PC-3 (cell line): Measurements from ENCODE around the gene LAMC2. TPM values are rescaled to one million over a fixed set of nuclear protein-coding genes. Genes with fewer than 3 reads are reported as not detected.

Source experiments
- ATAC-seq: fragments of 200-7000 bp; cut with Tn5 transposase; 2 replicates; pipeline ENCODE4 v1.9.1; 2020; ENCODE audit warnings: mild to moderate bottlenecking, moderate library complexity
- BruUV-seq: library from RNA; stranded (reverse); fragments of 400-500 nt; replicated peaks from 2 replicates; lab custom pipeline; 2021; lab: Mats Ljungman, UMichigan
- CTCF ChIA-PET: fragments of 300-600 bp; sonication (Branson Sonifier 250); formaldehyde crosslinking; loops from one replicate; lab custom pipeline; 2022; ENCODE audit warnings: antibody characterized with exemption; lab: Charles Lee
- POLR2A ChIA-PET: fragments of 300-600 bp; sonication (Branson Sonifier 250); formaldehyde crosslinking; loops from one replicate; lab custom pipeline; 2022; ENCODE audit warnings: antibody characterized with exemption; ENCODE audit not compliant: unreplicated experiment; lab: Charles Lee
- DNase-seq: peaks from one replicate; pipeline ENCODE4 v3.0.0-alpha.2; 2015
- H2AFZ ChIP-seq: fragments of 300-600 bp; sonication (generic); 2 replicates; pipeline ENCODE4 v1.6.0; 2016; ENCODE audit warnings: antibody characterized with exemption, low read length
- H3F3A ChIP-seq: fragments of 300-600 bp; sonication (generic); one replicate; pipeline ENCODE4 v1.6.0; 2017; ENCODE audit warnings: antibody characterized with exemption, low read length, control low read depth, mild to moderate bottlenecking; ENCODE audit not compliant: unreplicated experiment
- H3K27ac ChIP-seq: fragments of 300-600 bp; sonication (generic); 2 replicates; pipeline ENCODE4 v1.5.1; 2016; ENCODE audit warnings: mild to moderate bottlenecking, low read length
- H3K27me3 ChIP-seq: fragments of 300-600 bp; sonication (generic); 2 replicates; pipeline ENCODE4 v1.6.1; 2016; ENCODE audit warnings: low read length, mixed read lengths
- H3K36me3 ChIP-seq: fragments of 300-600 bp; sonication (generic); 2 replicates; pipeline ENCODE4 v1.6.1; 2016; ENCODE audit warnings: low read depth, mixed run types, low read length, mixed read lengths
- H3K4me1 ChIP-seq: fragments of 300-600 bp; sonication (generic); 2 replicates; pipeline ENCODE4 v1.5.1; 2016; ENCODE audit warnings: low read length; ENCODE audit not compliant: insufficient read depth
- H3K4me2 ChIP-seq: fragments of 300-600 bp; sonication (generic); 2 replicates; pipeline ENCODE4 v1.6.0; 2016; ENCODE audit warnings: low read length
- H3K4me3 ChIP-seq: fragments of 300-600 bp; sonication (generic); 2 replicates; pipeline ENCODE4 v1.5.1; 2016; ENCODE audit warnings: mild to moderate bottlenecking, low read length, mixed read lengths
- H3K79me2 ChIP-seq: fragments of 300-600 bp; sonication (generic); 2 replicates; pipeline ENCODE4 v1.6.1; 2017; ENCODE audit warnings: low read length, mixed read lengths
- H3K9ac ChIP-seq: fragments of 300-600 bp; sonication (generic); 2 replicates; pipeline ENCODE4 v1.6.0; 2016; ENCODE audit warnings: mild to moderate bottlenecking, low read length
- H3K9me2 ChIP-seq: fragments of 300-600 bp; sonication (generic); replicated peaks from 2 replicates; pipeline ENCODE4 v1.6.1; 2016; ENCODE audit warnings: mixed run types, low read length, mixed read lengths
- H3K9me3 ChIP-seq: fragments of 300-600 bp; sonication (generic); 2 replicates; pipeline ENCODE4 v1.6.1; 2016; ENCODE audit warnings: low read length, mixed read lengths
- H4K20me1 ChIP-seq: fragments of 300-600 bp; sonication (generic); 2 replicates; pipeline ENCODE4 v1.6.1; 2016; ENCODE audit warnings: low read length, mixed read lengths
- EZH2 ChIP-seq: fragments of 300-600 bp; sonication (generic); IDR thresholded peaks from one replicate; pipeline ENCODE4 v1.6.1; 2017; ENCODE audit warnings: antibody characterized with exemption, mild to moderate bottlenecking, low read length; ENCODE audit not compliant: unreplicated experiment
- EZH2phosphoT487 ChIP-seq: fragments of 300-600 bp; sonication (generic); IDR thresholded peaks from 2 replicates; pipeline ENCODE4 v1.6.1; 2018; ENCODE audit warnings: mild to moderate bottlenecking, antibody characterized with exemption, low read length, borderline replicate concordance
- intact Hi-C: fragments of 100-400 bp; cut with micrococcal nuclease; formaldehyde crosslinking; loops from 2 replicates; pipeline ENCODE4 v1.9.0; 2023
- total RNA-seq: library from RNA; depleted of rRNA; stranded (reverse); fragments of >200 nt; gene quantifications from 2 replicates; pipeline ENCODE4 v1.2.3, GENCODE V29; 2014
- TF ChIP-seq, protein P1 (sequence below): fragments of 300-600 bp; sonication (generic); conservative IDR thresholded peaks from 2 replicates; pipeline ENCODE4 v1.5.1; 2017; ENCODE audit warnings: antibody characterized with exemption, low read depth, mild to moderate bottlenecking, low read length

The LAMC2 gene
- total RNA-seq, 1 experiment from 2014 or later: 105 TPM

- no peak overlapping the region for H3K4me3 ChIP-seq
- intact Hi-C loops: no loop called here
- no peaks in the 10 kb centered on the region for H3K9me2 ChIP-seq
- no peaks in the 10 kb centered on the region for H3K27me3 ChIP-seq
- H3K4me2 ChIP-seq: no peak overlapping the region
- H3F3A ChIP-seq: no peaks in the 10 kb centered on the region
- no peak overlapping the region for H3K9ac ChIP-seq
- ATAC-seq (peak; percentile 13; the same call in 1 of the 2 replicates), DNase-seq (peak; percentile 61)
- TF ChIP-seq EZH2 (no peak), EZH2phosphoT487 (no peak)
- TF ChIP-seq, protein P1, sequence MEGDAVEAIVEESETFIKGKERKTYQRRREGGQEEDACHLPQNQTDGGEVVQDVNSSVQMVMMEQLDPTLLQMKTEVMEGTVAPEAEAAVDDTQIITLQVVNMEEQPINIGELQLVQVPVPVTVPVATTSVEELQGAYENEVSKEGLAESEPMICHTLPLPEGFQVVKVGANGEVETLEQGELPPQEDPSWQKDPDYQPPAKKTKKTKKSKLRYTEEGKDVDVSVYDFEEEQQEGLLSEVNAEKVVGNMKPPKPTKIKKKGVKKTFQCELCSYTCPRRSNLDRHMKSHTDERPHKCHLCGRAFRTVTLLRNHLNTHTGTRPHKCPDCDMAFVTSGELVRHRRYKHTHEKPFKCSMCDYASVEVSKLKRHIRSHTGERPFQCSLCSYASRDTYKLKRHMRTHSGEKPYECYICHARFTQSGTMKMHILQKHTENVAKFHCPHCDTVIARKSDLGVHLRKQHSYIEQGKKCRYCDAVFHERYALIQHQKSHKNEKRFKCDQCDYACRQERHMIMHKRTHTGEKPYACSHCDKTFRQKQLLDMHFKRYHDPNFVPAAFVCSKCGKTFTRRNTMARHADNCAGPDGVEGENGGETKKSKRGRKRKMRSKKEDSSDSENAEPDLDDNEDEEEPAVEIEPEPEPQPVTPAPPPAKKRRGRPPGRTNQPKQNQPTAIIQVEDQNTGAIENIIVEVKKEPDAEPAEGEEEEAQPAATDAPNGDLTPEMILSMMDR: no peak
- H3K79me2 ChIP-seq: no peaks in the 10 kb centered on the region
- H4K20me1 ChIP-seq: no peaks in the 10 kb centered on the region
- H2AFZ ChIP-seq: no peak overlapping the region
- no peaks in the 10 kb centered on the region for H3K9me3 ChIP-seq
- CTCF ChIA-PET: no interaction called here
- POLR2A ChIA-PET: no interaction called here
- no TSS peak for BruUV-seq
- H3K36me3 ChIP-seq: no peaks in the 10 kb centered on the region
- peak overlapping the region; percentile 51 for H3K27ac ChIP-seq
- H3K4me1 ChIP-seq: peaks cover 23% of the 10 kb centered on the region
Measured at GRCh38 chr1:183267646-183268431, 81.8 kb downstream of the LAMC2 start.

GRCh38 chr1:183270541-183271141, 84.6 kb downstream of the LAMC2 start:
- no TSS peak for BruUV-seq
- TF ChIP-seq EZH2: no peak
- no peak for TF ChIP-seq EZH2phosphoT487
- TF ChIP-seq, protein P1: no peak
- Histone ChIP-seq H3K27me3 (no peaks in the 10 kb centered on the region), H3K9ac (no peak overlapping the region), H3K4me1 (peaks cover 29% of the 10 kb centered on the region), H4K20me1 (no peaks in the 10 kb centered on the region), H3K4me2 (no peak overlapping the region), H3K9me2 (no peaks in the 10 kb centered on the region), H3K4me3 (no peak overlapping the region), H3F3A (no peaks in the 10 kb centered on the region), H3K36me3 (no peaks in the 10 kb centered on the region), H3K79me2 (no peaks in the 10 kb centered on the region), H2AFZ (no peak overlapping the region), H3K27ac (no peak overlapping the region), H3K9me3 (no peaks in the 10 kb centered on the region)
- intact Hi-C loops: no loop called here
- ChIA-PET POLR2A (no interaction called here), CTCF (no interaction called here)
- DNase-seq (peak; percentile 23), ATAC-seq (no peak)

DNA sequence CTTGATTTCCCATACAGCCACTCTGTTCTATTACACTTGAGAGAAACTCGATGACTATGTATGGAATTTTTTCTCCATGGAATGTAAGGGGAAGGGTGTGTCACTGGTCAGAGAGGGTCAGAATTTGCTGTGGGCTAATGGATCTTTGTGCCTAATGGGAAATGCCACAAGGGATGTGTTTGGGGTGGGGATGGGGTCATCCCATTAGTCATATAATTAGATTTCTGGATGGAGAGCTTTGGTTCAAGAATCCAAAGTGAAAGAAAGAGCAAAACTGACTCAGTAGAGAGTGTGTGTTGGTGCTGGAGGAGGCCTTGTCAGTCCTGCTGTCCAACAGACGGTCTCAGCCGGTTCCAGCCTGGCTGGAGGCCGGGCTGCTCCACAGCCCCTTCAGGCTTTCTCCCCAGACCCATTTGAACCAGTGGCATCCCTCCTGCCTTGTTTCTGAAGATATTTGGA, 86.4 kb downstream of the LAMC2 start:
- H3K4me1 ChIP-seq: peaks cover 27% of the 10 kb centered on the region

More for the DNA sequence above, 86.4 kb downstream of the LAMC2 start:
- intact Hi-C loops: no loop called here
- H3K27me3 ChIP-seq: no peaks in the 10 kb centered on the region
- H3K79me2 ChIP-seq: no peaks in the 10 kb centered on the region
- TF ChIP-seq EZH2phosphoT487: no peak
- TF ChIP-seq, protein P1: no peak
- no peak for TF ChIP-seq EZH2
- H3K36me3 ChIP-seq: no peaks in the 10 kb centered on the region
- ChIA-PET CTCF (interaction anchor here (0.6 kb wide), 1 partner anchor 310 kb away, joined by 3 read pairs; no protein-coding TSS in a partner anchor), POLR2A (no interaction called here)
- no peak overlapping the region for H3K4me3 ChIP-seq
- BruUV-seq: no TSS peak
- no peak overlapping the region for H2AFZ ChIP-seq
- H3K9me2 ChIP-seq: no peaks in the 10 kb centered on the region
- H3K9ac ChIP-seq: no peak overlapping the region
- 0 out of 2 replicates have a peak overlapping the region, but pooled peaks have one; percentile 4 for H3K4me2 ChIP-seq
- H4K20me1 ChIP-seq: no peaks in the 10 kb centered on the region
- ATAC-seq (peak; percentile 50), DNase-seq (peak; percentile 79)
- H3K9me3 ChIP-seq: no peaks in the 10 kb centered on the region
- peak overlapping the region; percentile 51 for H3K27ac ChIP-seq
- no peaks in the 10 kb centered on the region for H3F3A ChIP-seq
